Effector memory CD4-positive, alpha-beta T cell (primary cell): ENCODE results near the gene SEC14L1.

Source experiments
- DNase-seq, 3 donors: peaks; one replicate each; pipeline ENCODE4 v3.0.0-alpha.2; 2020
- H3K27ac ChIP-seq: 2 replicates; pipeline ENCODE4 v1.7.0; 2013; ENCODE audit warnings: mild to moderate bottlenecking, low read length, moderate library complexity; ENCODE audit not compliant: insufficient read depth, poor library complexity, severe bottlenecking
- H3K27me3 ChIP-seq: replicated peaks from 2 replicates; pipeline ENCODE4 v1.7.0; 2013; ENCODE audit warnings: mild to moderate bottlenecking, low read length; ENCODE audit not compliant: insufficient read depth, control insufficient read depth, poor library complexity, severe bottlenecking
- H3K36me3 ChIP-seq: 2 replicates; pipeline ENCODE4 v1.7.0; 2013; ENCODE audit warnings: mild to moderate bottlenecking, low read length, moderate library complexity; ENCODE audit not compliant: control insufficient read depth, insufficient read depth
- H3K4me1 ChIP-seq: 2 replicates; pipeline ENCODE4 v1.7.0; 2013; ENCODE audit warnings: low read length, mild to moderate bottlenecking; ENCODE audit not compliant: control insufficient read depth, insufficient read depth, poor library complexity, severe bottlenecking
- H3K4me3 ChIP-seq: 2 replicates; pipeline ENCODE4 v1.7.0; 2013; ENCODE audit warnings: low read length, low read depth, mild to moderate bottlenecking; ENCODE audit not compliant: insufficient read depth, poor library complexity, severe bottlenecking
- H3K9me3 ChIP-seq: 2 replicates; pipeline ENCODE4 v1.7.0; 2013; ENCODE audit warnings: mild to moderate bottlenecking, low read length, moderate library complexity; ENCODE audit not compliant: control insufficient read depth

Gene SEC14L1

DNA sequence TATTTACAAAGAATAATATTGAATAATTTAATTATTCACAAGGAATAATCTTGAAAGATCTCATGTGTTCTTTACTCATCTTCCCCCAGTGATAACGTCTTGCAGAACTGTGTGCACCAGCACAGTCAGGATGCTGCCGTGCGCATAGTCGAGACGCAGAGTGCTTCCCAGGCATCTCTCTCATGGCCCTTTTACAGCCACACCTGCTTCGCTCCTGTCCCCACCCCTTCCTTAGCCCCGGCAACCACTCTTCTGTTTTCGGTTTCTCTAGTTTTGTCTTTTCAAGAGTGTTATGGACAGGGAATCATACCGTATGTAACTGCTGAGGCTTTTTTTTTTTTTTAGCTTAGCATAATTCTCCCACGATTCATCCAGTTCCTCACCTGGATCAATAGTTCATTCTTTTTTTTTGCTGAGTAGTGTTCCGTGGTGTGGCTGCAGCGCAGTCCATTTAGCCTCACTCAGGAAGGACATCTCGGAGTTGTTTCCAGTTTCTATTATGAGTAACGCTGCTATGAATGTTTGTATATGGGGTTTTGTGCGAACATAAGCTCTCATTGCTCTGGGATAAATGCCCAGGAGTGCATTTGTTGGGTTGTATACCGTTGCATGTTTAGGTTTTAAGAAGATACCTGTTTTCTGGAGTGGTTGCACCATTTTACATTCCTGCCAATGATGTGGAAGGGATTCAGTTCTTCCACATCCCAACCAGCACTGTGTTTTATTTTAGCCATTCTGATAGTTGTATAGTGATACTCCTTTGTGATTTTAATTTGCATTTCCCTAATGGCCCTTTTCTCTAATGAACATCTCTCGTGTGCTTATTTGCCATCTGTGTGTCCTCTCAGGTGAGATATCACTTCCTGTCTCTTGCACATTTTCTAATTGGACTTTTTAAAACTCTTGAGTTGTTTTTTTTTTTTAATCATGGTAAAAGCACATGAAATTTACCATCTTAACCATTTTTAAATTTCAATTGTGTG lies 47.6 kb downstream of the SEC14L1 start:
- no peak for DNase-seq
- no peaks in the 10 kb centered on the region for H3K27me3 ChIP-seq

DNA sequence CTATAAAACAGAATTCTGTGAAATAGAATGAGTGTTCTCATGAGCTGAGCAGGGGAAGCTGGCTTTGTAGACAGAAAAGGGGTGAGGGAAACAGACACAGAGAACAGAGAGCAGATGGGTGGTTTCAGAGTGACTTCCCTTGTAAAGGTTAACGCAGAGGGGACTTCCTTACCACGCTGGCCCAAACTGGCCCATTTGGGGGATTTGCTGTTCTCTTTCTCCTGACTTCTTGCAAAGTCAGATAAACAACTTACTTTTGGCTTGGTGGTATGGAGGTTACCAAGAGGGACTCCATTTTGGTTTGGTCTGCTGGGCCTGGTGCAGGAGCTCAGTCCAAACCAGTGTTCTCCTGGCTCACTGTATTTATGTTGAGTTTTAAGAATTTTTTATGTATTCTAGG lies 48.4 kb downstream of the SEC14L1 start:
- H3K4me1 ChIP-seq, result peaks cover 5% of the 10 kb centered on the region
- no peak overlapping the region for H3K27ac ChIP-seq
- H3K4me3 ChIP-seq, result no peak overlapping the region
- H3K36me3 ChIP-seq, result peaks cover 18% of the 10 kb centered on the region
- no peaks in the 10 kb centered on the region for H3K9me3 ChIP-seq
- H3K27me3 ChIP-seq, result no peaks in the 10 kb centered on the region
- DNase-seq, result no peak

More for the DNA sequence above, 47.6 kb downstream of the SEC14L1 start:
- peaks cover 6% of the 10 kb centered on the region for H3K4me1 ChIP-seq
- no peak overlapping the region for H3K27ac ChIP-seq
- peak overlapping the region; percentile 8 for H3K4me3 ChIP-seq
- H3K36me3 ChIP-seq, result peaks cover 11% of the 10 kb centered on the region
- H3K9me3 ChIP-seq, result no peaks in the 10 kb centered on the region

DNA sequence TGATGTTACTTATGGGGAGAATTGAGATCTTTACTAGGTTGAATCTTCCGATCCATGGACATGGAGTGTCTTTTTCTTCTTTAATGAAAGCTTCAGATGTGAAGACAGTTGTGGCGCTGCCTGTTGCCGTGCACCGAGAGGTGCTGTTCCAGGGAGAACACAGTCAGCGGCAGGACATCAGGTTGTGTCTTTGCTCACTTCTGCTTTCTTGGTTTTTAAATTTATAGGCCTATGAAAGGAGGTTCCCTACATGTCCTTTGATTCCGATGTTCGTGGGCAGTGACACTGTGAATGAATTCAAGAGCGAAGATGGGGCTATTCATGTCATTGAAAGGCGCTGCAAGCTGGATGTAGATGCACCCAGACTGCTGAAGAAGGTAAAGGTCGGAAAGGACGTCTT lies 49.8 kb downstream of the SEC14L1 start:
- DNase-seq, result no peak

DNA sequence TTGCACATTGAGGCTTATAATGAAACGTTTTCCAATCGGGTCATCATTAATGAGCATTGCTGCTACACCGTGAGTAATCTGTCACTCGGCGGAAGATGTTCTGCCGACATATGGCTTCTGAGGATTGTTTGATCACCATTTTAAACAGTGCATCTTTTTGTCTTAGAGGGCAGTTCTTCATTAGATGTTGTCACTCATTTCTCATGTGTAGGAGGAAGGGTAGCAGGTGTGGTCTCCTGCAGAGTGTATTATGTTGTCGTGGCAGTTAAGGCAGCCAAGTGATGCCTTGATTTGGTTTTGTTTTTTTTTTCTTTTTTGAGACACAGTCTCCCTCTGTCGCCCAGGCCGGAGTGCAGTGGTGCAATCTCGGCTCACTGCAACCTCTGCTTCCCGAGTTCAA lies 50.5 kb downstream of the SEC14L1 start:
- no peak overlapping the region for H3K4me3 ChIP-seq
- H3K27ac ChIP-seq, result no peak overlapping the region
- peaks cover 38% of the 10 kb centered on the region for H3K36me3 ChIP-seq
- H3K4me1 ChIP-seq, result peaks cover 5% of the 10 kb centered on the region
- H3K9me3 ChIP-seq, result no peaks in the 10 kb centered on the region
- no peak for DNase-seq
- no peaks in the 10 kb centered on the region for H3K27me3 ChIP-seq

More for the DNA sequence above, 49.8 kb downstream of the SEC14L1 start:
- Histone ChIP-seq H3K36me3 (peaks cover 31% of the 10 kb centered on the region), H3K27me3 (no peaks in the 10 kb centered on the region), H3K9me3 (no peaks in the 10 kb centered on the region), H3K27ac (no peak overlapping the region), H3K4me3 (no peak overlapping the region), H3K4me1 (peaks cover 5% of the 10 kb centered on the region)

DNA sequence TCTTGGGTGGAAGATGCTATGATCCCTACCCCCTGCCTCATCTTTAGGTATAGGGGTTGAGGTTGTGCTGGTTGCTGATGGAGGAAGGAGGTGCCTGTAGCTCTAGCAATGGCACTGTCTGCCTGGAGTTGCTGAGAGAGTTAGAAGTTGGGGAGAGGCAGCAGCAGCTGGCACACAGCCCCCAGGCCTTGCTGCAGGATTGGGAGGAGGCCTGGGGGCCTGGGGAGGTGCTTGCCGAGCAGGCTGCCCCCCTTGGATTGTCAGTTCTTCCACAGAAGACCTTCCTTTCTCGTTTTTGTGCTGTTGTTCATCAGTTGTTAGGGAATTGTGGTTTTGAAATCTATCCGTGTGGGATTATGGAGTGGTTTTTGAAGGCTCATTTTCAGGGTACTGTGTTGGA lies 52.9 kb downstream of the SEC14L1 start:
- Histone ChIP-seq H3K4me3 (no peak overlapping the region), H3K9me3 (no peaks in the 10 kb centered on the region), H3K27me3 (no peaks in the 10 kb centered on the region), H3K36me3 (peaks cover 58% of the 10 kb centered on the region), H3K4me1 (no peaks in the 10 kb centered on the region), H3K27ac (no peak overlapping the region)
- no peak for DNase-seq

DNA sequence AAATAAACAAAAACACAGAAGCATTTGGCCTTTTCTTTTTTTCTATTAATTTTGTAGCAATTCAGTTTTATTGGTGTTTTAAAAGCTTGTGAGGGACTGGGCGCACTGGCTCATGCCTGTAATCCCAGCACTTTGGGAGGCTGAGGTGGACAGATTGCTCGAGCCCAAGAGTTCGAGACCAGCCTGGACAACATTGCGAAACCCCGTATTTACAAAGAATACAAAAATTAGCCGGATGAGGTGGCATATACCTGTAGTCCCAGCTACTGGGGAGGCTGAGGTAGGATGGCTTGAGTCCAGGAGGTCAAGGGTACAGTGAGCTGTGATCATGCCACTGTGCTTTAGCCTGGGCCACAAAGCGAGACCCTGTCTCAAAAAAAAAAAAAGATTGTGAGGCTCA lies 53.4 kb downstream of the SEC14L1 start:
- peaks cover 60% of the 10 kb centered on the region for H3K36me3 ChIP-seq
- H3K9me3 ChIP-seq, result no peaks in the 10 kb centered on the region
- no peaks in the 10 kb centered on the region for H3K27me3 ChIP-seq
- no peaks in the 10 kb centered on the region for H3K4me1 ChIP-seq
- H3K4me3 ChIP-seq, result no peak overlapping the region
- no peak overlapping the region for H3K27ac ChIP-seq
- DNase-seq, result no peak

DNA sequence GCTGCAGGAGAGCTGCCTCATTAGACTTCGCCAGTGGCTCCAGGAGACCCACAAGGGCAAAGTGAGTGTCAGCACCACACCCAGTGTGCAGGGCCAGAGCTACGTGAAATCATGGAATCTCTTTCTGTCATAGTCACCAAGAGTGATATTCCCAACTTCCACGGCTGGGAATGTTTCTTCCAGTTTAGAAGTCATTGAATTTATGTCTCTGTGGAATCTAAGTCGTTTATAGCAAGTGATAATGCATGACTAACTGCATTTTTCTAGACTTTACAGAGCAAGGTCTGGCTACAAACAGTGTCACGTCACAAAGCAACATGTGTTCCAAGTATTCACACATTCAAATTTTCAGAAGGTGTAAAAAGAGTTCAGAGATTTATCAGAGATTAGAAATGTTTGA lies 55.5 kb downstream of the SEC14L1 start:
- Histone ChIP-seq H3K4me1 (no peaks in the 10 kb centered on the region), H3K36me3 (peaks cover 76% of the 10 kb centered on the region), H3K27me3 (no peaks in the 10 kb centered on the region), H3K4me3 (no peak overlapping the region), H3K27ac (no peak overlapping the region), H3K9me3 (no peaks in the 10 kb centered on the region)
- no peak for DNase-seq

DNA sequence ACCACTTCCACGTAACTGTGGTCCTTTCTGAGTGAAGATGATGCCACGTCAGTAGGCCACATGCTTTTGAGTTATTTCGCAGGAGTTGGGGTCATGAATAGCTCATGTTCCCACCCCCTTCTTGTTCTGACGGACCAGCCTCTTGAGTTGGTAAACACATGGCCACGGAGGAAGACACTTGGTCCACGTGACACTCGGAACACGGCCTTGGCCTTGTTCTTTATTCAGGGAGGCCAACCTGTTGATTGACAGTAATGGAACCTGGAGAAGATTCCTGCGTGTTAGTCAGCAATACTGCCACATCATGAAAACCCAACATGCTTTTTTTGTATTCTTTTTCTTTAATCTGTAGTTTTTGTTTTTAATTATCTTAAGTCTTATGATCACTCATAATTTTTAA lies 56.3 kb downstream of the SEC14L1 start:
- Histone ChIP-seq H3K4me1 (no peaks in the 10 kb centered on the region), H3K36me3 (peaks cover 81% of the 10 kb centered on the region), H3K27me3 (no peaks in the 10 kb centered on the region)

DNA sequence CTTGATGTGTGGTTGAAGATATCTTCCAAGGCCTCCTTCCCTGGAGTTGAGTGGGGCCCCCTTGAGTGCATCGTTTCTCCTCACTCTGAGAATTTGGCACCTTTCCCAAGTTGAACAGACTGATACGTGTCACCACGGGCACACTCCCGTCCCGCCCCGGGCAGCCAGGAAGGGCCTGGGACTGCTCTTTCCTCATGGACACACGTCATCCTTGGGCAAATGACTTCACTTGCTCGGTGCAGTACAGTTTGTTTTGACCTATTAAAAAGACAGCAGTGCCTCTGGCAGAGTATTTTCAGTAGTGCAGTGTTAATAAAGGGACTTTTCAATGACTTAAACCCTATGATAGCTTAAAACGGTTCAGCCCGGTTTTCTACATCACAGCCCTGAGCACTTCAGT lies 59.9 kb downstream of the SEC14L1 start:
- no peaks in the 10 kb centered on the region for H3K9me3 ChIP-seq
- no peak overlapping the region for H3K4me3 ChIP-seq
- peaks cover 77% of the 10 kb centered on the region for H3K36me3 ChIP-seq
- H3K27me3 ChIP-seq, result no peaks in the 10 kb centered on the region
- DNase-seq, result no peak
- H3K4me1 ChIP-seq, result no peaks in the 10 kb centered on the region
- no peak overlapping the region for H3K27ac ChIP-seq

More for the DNA sequence above, 56.3 kb downstream of the SEC14L1 start:
- Histone ChIP-seq H3K27ac (no peak overlapping the region), H3K4me3 (no peak overlapping the region), H3K9me3 (no peaks in the 10 kb centered on the region)
- no peak for DNase-seq

DNA sequence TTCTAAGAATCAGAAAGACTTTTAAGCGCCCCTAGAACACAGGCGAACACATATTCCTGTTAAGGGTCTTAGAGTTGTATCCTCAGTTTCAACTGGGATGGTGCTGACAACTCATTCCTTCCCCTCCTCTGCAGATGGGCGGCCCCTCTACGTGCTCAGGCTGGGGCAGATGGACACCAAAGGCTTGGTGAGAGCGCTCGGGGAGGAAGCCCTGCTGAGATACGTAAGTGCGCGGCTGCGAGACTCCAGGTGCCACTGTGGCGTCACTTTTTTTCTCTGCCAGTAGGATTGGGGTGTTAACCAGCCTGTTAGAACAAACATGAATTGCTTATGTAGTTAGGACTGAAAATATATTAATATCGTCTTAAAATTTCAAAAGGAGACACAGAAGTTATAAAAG lies 62.7 kb downstream of the SEC14L1 start:
- Histone ChIP-seq H3K36me3 (peaks cover 73% of the 10 kb centered on the region), H3K27ac (no peak overlapping the region), H3K4me1 (no peaks in the 10 kb centered on the region), H3K27me3 (no peaks in the 10 kb centered on the region), H3K4me3 (no peak overlapping the region), H3K9me3 (no peaks in the 10 kb centered on the region)
- DNase-seq, result no peak
